Measurements from ENCODE around the gene LSS.
"Not testable (repeated sequence)": the region's sequence is repeated elsewhere in the genome, so short reads cannot be mapped to it uniquely, and the experiment has no call there.

DNA sequence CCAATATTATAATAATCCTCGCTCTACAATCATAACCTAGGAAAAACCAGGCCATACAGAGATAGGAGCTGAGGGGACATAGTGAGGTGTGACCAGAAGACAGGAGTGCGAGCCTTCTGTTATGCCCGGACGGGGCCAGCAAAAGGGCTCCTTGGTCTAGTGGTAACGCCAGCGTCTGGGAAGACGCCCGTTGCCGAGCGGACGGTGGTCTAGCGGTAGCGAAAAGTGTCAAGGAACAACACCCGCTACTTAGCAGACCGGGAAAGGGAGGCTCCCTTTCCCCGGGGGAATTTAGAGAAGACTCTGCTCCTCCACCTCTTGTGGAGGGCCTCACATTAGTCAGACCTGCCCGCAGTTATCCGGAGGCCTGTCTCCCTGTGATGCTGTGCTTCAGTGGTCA is 4.9 kb downstream of the LSS start:
- not testable (repeated sequence) for TF ChIP-seq RFX5 (IDR thresholded peaks at IDR 0.05; ENCODE audit: borderline replicate concordance, low read depth, low read length); POLR2A (IDR thresholded peaks at IDR 0.05; ENCODE audit: control extremely low read depth in 1 of 2, low read depth in 2 of 2, low read length in 2 of 2); GABPA (IDR thresholded peaks at IDR 0.05; ENCODE audit: borderline replicate concordance, insufficient read depth, low read length); CTCF (IDR thresholded peaks at IDR 0.05; ENCODE audit: control extremely low read depth in 1 of 3, insufficient read depth in 1 of 3, low read depth in 1 of 3, low read length in 3 of 3); HDAC6 (IDR thresholded peaks at IDR 0.05; ENCODE audit: low read depth, low read length); EZH2 (IDR thresholded peaks at IDR 0.05; ENCODE audit: low read depth, low read length, severe bottlenecking); SUZ12 (IDR thresholded peaks at IDR 0.05; ENCODE audit: low read length); JUN (IDR thresholded peaks at IDR 0.05; ENCODE audit: low read depth, low read length); TCF12 (IDR thresholded peaks at IDR 0.05; ENCODE audit: low read depth, low read length); RXRA (IDR thresholded peaks at IDR 0.05; ENCODE audit: insufficient read depth, low read depth, low read length)
- TF ChIP-seq, protein P1, sequence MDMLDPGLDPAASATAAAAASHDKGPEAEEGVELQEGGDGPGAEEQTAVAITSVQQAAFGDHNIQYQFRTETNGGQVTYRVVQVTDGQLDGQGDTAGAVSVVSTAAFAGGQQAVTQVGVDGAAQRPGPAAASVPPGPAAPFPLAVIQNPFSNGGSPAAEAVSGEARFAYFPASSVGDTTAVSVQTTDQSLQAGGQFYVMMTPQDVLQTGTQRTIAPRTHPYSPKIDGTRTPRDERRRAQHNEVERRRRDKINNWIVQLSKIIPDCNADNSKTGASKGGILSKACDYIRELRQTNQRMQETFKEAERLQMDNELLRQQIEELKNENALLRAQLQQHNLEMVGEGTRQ (IDR thresholded peaks at IDR 0.05; ENCODE audit: low read length): not testable (repeated sequence)
- TF ChIP-seq, protein P2, sequence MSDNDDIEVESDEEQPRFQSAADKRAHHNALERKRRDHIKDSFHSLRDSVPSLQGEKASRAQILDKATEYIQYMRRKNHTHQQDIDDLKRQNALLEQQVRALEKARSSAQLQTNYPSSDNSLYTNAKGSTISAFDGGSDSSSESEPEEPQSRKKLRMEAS (IDR thresholded peaks at IDR 0.05): not testable (repeated sequence)

Measured in H1 (cell line).